ENCODE measurements around the gene CACNB1. TPM values are rescaled to one million over a fixed set of nuclear protein-coding genes. Genes with fewer than 3 reads are reported as not detected.

The CACNB1 gene
- total RNA-seq, 1 donor from 2014 or later: 77.1 TPM

DNA sequence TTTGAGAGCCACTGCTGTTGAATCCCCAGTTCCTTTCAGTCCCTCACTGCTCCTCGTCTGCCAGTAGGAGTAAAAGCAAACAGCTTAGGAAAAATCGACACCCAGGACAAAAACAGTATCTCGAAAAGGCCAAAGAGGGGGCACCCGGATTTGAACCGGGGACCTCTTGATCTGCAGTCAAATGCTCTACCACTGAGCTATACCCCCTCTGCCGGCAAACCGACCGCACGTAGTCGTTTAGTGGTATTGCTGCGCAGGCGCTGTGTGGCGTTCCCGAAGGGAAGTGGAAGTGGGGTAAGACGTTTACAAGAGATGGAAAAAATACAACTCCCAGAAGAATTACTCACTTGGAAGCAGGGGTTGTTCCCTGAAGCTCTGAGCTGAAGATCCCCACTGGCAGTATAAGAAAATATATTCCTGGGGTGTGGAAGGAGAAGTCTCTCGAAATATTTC lies 43.8 kb downstream of the CACNB1 start:
- Mint-ChIP-seq H3K9me3 (ENCODE audit: unreplicated experiment) (peaks cover 20% of the 10 kb centered on the region), H3K27me3 (ENCODE audit: unreplicated experiment) (peaks cover 34% of the 10 kb centered on the region), H3K4me1 (ENCODE audit: low read depth, unreplicated experiment) (peaks cover 5% of the 10 kb centered on the region)

GRCh38 chr17:39151943-39152818 lies 45.3 kb downstream of the CACNB1 start:
- no peak for DNase-seq
- Mint-ChIP-seq H3K27me3 (ENCODE audit: unreplicated experiment) (peaks cover 34% of the 10 kb centered on the region), H3K4me1 (ENCODE audit: low read depth, unreplicated experiment) (peaks cover 5% of the 10 kb centered on the region), H3K4me3 (ENCODE audit: unreplicated experiment) (peak overlapping the region; percentile 99), H3K27ac (ENCODE audit: unreplicated experiment) (no peak overlapping the region), H3K36me3 (ENCODE audit: unreplicated experiment) (peaks cover 4% of the 10 kb centered on the region), H3K9me3 (ENCODE audit: unreplicated experiment) (peaks cover 22% of the 10 kb centered on the region)
- TF ChIP-seq CTCF (IDR thresholded peaks at IDR 0.05; ENCODE audit: partially characterized antibody, unreplicated experiment): no peak

More for the DNA sequence above, 43.8 kb downstream of the CACNB1 start:
- peak overlapping the region; percentile 93 for H3K27ac Mint-ChIP-seq (ENCODE audit: unreplicated experiment)
- no peak for TF ChIP-seq CTCF (IDR thresholded peaks at IDR 0.05; ENCODE audit: partially characterized antibody, unreplicated experiment)
- H3K36me3 Mint-ChIP-seq (ENCODE audit: unreplicated experiment): peaks cover 4% of the 10 kb centered on the region
- H3K4me3 Mint-ChIP-seq (ENCODE audit: unreplicated experiment): peak overlapping the region; percentile 99
- DNase-seq: peak; percentile 93

DNA sequence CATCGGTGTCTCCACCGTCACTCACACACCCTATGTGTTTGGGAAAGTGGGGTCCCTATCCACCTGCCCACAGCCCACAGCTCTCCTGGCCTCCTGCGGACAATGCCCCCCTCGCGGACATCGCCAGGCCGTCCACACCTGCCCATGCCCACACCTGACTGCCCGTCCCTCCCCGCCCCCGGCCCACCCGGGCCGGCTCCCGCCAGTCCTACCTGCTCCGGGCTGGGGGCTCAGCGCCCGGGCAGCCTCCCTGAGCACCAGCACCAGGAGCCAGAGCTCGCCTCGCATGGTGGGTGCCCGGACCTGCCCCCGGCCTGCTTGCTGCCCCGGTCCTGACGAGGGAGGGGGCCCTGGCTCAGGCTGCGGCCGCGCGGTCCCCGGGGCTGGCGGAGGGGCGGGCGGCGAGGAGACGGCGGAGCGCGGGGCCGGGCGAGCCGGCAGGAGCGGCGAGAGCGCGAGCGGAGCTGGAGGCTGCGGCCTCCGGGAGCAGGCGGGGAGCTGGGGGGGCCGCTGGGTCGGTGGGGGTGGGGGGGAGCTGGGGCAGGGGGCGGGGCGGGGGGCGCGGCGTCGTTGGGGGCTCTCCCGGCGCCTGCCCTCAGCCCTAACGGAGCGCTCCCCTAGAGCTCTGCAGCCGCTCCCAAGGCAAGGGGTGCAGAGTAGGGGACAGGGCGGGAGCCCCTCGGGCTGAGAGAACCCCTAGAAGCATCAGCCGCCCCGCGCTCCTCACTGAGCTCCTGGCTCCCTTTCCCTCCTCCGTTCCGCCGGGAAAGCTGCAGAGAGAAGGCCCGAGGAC lies 46.1 kb downstream of the CACNB1 start, which contains the start of gene PLXDC1:
Gene PLXDC1, minus strand, starts transcription at position 488 of the 793 bp plus-strand sequence. Its CDS starts 200 bp downstream, at position 288.
- H3K4me1 Mint-ChIP-seq (ENCODE audit: low read depth, unreplicated experiment): peaks cover 5% of the 10 kb centered on the region
- H3K9me3 Mint-ChIP-seq (ENCODE audit: unreplicated experiment): peaks cover 22% of the 10 kb centered on the region
- no peak for TF ChIP-seq CTCF (IDR thresholded peaks at IDR 0.05; ENCODE audit: partially characterized antibody, unreplicated experiment)
- peak within 1 kb of the TSS; percentile 99 for H3K4me3 Mint-ChIP-seq (ENCODE audit: unreplicated experiment)
- H3K27me3 Mint-ChIP-seq (ENCODE audit: unreplicated experiment): peaks cover 34% of the 10 kb centered on the region
- no peak within 1 kb of the TSS for H3K27ac Mint-ChIP-seq (ENCODE audit: unreplicated experiment)
- DNase-seq: no peak
- peaks cover 4% of the 10 kb centered on the region for H3K36me3 Mint-ChIP-seq (ENCODE audit: unreplicated experiment)

DNA sequence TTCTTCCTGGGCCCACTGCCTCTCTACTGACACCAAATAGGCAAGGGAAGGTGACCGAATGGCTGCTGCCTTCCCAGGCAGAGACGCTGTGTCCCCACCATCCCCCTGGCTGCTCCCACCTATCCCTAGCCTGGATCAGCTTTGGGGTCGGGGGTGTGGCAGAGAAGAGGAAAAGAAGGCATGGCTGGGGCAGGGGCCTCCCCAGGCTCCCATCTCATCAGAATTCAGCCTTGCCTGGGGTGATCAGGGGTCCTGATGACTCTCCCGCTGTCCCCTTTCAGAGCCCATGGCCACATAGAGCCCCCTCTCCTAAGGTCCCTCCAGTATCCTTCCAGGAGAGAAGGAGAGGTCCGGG lies 46.7 kb downstream of the CACNB1 start:
- no peak for TF ChIP-seq CTCF (IDR thresholded peaks at IDR 0.05; ENCODE audit: partially characterized antibody, unreplicated experiment)
- Mint-ChIP-seq H3K36me3 (ENCODE audit: unreplicated experiment) (peaks cover 4% of the 10 kb centered on the region), H3K4me1 (ENCODE audit: low read depth, unreplicated experiment) (peaks cover 5% of the 10 kb centered on the region), H3K9me3 (ENCODE audit: unreplicated experiment) (peaks cover 22% of the 10 kb centered on the region), H3K27me3 (ENCODE audit: unreplicated experiment) (peaks cover 34% of the 10 kb centered on the region), H3K27ac (ENCODE audit: unreplicated experiment) (no peak overlapping the region), H3K4me3 (ENCODE audit: unreplicated experiment) (peak overlapping the region; percentile 68)
- DNase-seq: no peak
